HG02642 (cell line): ENCODE measurements around the gene KRTAP19-5.
"Not testable (repeated sequence)": the region's sequence is repeated elsewhere in the genome, so short reads cannot be mapped to it uniquely, and the experiment has no call there.

Source experiments
- ATAC-seq: cut with Tn5 transposase; IDR thresholded peaks from one replicate; pipeline ENCODE4 v1.9.1; 2021; ENCODE audit warnings: mild to moderate bottlenecking; ENCODE audit not compliant: unreplicated experiment, poor library complexity

The KRTAP19-5 gene

GRCh38 chr21:30502041-30502440, at the start of gene KRTAP19-5:
Gene KRTAP19-5, minus strand, starts transcription at chr21:30502141. Its CDS starts 51 bp downstream, at chr21:30502090.
- ATAC-seq = no peak

DNA sequence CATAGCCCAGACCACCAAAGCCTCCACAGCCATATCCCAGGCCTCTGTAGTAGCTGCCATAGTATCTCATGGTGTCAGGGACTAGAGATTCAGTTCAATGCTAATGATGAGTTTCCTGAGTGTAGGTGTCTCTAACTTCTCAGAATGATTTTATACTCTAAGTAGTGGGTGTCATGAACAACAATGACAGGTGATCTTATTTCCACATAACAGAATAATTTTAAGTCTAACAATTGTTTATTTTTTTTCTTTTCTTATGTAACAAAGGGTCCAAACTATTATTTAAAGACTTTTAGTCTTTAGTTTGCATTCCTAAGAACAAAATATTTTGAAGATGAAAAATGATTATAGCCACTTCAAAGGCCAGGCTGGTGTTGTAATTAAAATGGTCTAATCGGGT, 39.8 kb upstream of the KRTAP19-5 start, which contains the start of gene KRTAP19-6:
Gene KRTAP19-6 (minus strand): TSS at position 101 of the 400 bp plus-strand sequence. CDS start 31 bp downstream, at position 70.
- no peak for ATAC-seq

GRCh38 chr21:30518876-30519275, 16.9 kb upstream of the KRTAP19-5 start:
- ATAC-seq = no peak

GRCh38 chr21:30515681-30516080, 13.7 kb upstream of the KRTAP19-5 start:
- ATAC-seq = no peak

- ATAC-seq = not testable (repeated sequence)
Measured at GRCh38 chr21:30505621-30506205, 3.8 kb upstream of the KRTAP19-5 start.

DNA sequence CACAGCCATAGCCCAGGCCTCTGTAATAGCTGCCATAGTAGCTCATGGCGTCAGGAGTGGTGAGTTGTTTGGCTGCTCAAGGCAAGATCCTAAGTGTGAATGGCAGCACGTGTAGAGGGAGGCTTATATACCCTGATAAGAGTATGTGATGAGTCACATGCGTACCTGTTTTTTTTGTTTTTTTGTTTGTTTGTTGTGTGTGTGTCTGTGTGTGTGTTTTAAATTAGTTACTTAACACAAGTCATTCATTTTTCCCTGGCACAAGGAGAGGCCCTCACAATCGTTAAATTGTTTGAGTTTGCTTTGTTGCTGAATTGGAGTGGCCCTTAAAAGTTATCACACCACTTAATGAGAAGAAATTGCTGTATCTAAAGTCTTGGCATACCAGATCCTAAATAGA, 4.9 kb downstream of the KRTAP19-5 start, which contains the start of gene KRTAP19-4:
Gene KRTAP19-4 (minus strand): TSS at position 101 of the 400 bp plus-strand sequence. CDS start 55 bp downstream, at position 46.
- ATAC-seq = no peak

- no peak for ATAC-seq
Measured at GRCh38 chr21:30491963-30492428, 9.9 kb downstream of the KRTAP19-5 start, which contains the start of gene KRTAP19-3. Gene KRTAP19-3, minus strand, starts transcription at chr21:30492013. Its CDS starts 56 bp downstream, at chr21:30491957.

DNA sequence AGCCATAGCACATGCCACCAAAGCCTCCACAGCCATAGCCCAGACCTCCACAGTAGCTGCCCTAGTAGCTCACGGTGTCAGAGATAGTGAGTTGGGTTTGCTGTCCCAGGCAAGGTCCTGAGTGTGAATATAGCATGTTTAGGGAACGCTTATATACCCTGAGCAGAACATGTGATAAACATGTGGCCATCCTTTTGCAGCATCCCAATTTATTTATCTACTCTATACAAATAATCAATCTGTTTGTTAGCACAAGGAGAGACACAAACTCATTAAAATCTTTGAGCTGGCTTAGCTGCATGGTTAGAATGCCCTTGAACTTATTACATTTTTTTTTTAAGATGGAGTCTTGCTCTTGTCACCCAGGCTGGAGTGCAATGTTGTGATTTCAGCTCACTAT, 14.6 kb downstream of the KRTAP19-5 start, which contains the start of gene KRTAP19-2:
Gene KRTAP19-2 (minus strand): TSS at position 101 of the 400 bp plus-strand sequence. CDS start 88 bp downstream, at position 13.
- no peak for ATAC-seq

- no peak for ATAC-seq
Measured at GRCh38 chr21:30486180-30486579, 15.8 kb downstream of the KRTAP19-5 start.

DNA sequence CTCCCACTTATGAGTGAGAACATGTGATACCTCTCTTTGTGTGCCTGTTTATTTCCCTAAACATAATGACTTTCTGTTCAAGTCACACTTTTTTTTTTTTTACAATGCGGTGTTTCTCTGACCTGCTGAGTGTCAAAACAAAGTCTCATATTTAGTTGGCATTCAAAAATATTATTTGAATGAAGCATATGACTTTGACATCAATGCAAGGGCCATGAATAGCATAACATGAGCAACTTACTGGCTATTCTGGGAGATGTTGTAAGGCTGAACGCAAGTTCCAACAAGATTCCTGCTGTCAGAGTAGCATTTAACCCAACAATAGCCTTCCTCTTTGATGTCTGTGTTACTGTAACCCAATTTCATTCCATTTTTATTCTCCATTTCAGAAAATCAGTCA, 19.8 kb downstream of the KRTAP19-5 start:
- ATAC-seq = no peak

DNA sequence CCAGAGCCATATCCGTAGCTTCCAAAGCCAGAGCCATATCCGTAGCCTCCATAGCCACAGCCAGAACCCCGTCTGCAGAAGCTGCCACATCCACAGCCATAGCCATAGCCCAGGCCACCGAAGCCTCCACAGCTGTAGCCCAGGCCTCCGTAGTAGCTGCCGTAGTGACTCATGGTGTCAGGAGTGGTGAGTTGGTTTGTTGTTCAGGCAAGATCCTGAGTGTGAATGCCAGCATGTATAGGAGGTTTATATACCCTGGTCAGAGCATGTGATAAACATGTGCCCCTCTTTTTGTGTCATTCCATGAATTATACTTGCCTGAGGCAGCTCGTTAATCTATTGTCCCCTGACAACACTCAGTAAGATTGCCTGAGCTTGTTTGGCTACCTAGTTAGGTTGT, 21.8 kb downstream of the KRTAP19-5 start, which contains the start of gene KRTAP19-1:
Gene KRTAP19-1 (minus strand): TSS at position 223 of the 400 bp plus-strand sequence. CDS start 50 bp downstream, at position 173.
- ATAC-seq = no peak

- ATAC-seq = no peak
Measured at GRCh38 chr21:30479259-30479658, 22.7 kb downstream of the KRTAP19-5 start.

- no peak for ATAC-seq
Measured at GRCh38 chr21:30478004-30478403, 23.9 kb downstream of the KRTAP19-5 start.

- no peak for ATAC-seq
Measured at GRCh38 chr21:30468900-30469714, 32.8 kb downstream of the KRTAP19-5 start.

DNA sequence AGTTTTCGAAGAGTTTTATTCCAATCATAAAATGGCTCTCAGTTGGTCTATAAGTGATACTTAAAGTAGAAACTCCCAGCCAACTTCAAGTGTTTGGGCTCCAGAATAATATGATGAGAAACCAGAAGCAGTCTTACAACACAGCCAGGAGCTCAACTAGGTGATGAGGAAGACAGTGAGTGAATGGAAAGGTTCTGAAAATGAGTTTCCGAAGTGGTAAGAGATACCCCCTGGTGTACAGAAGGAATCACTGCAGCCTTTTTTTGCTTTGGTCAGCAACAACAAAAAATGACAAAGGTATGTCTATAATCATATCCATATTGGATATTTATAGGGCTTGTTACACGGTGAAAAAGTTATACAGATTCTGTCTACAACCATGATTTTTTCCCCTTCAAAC, 38.2 kb downstream of the KRTAP19-5 start:
- ATAC-seq = no peak
